GM12872 (cell line): ENCODE measurements around the gene VEGFA.

Source experiments
- CTCF ChIP-seq: IDR thresholded peaks from 3 replicates; pipeline ENCODE4 v1.5.1; 2011; ENCODE audit warnings: low read depth, mild to moderate bottlenecking, low read length, moderate library complexity; ENCODE audit not compliant: insufficient read depth

Gene VEGFA

GRCh38 chr6:43740321-43740960, 29.6 kb upstream of the VEGFA start:
- no peak for TF ChIP-seq CTCF

- no peak for TF ChIP-seq CTCF
Measured at GRCh38 chr6:43740961-43741764, 28.8 kb upstream of the VEGFA start.

GRCh38 chr6:43741829-43742228, 28.2 kb upstream of the VEGFA start:
- TF ChIP-seq CTCF, result no peak

- TF ChIP-seq CTCF, result no peak
Measured at GRCh38 chr6:43742285-43742684, 27.7 kb upstream of the VEGFA start.

GRCh38 chr6:43742931-43743632, 26.9 kb upstream of the VEGFA start:
- no peak for TF ChIP-seq CTCF

- no peak for TF ChIP-seq CTCF
Measured at GRCh38 chr6:43743682-43744381, 26.2 kb upstream of the VEGFA start.

GRCh38 chr6:43744491-43744890, 25.5 kb upstream of the VEGFA start:
- TF ChIP-seq CTCF, result no peak
